Prostate gland (tissue), 2 donors: Measurements from ENCODE around the gene LATS2.
"Not testable (repeated sequence)": the region's sequence is repeated elsewhere in the genome, so short reads cannot be mapped to it uniquely, and the experiment has no call there.

ENCODE experiments used
- POLR2AphosphoS5 ChIP-seq: sonication (generic); formaldehyde crosslinking; IDR thresholded peaks from one replicate; pipeline ENCODE4 v1.6.1; 2017; ENCODE audit warnings: antibody characterized with exemption
- TF ChIP-seq, protein P1 (sequence below), 4 experiments: fragments of 200-600 bp in 2 of 4; fragments of 450-650 bp in 2 of 4; sonication (generic) in 2 of 4; IDR thresholded peaks; 1 replicate in 3 of 4; 2 replicates in 1 of 4; pipeline ENCODE4 v1.5.1; 2016 to 2019; ENCODE audit warnings: antibody characterized with exemption in 4 of 4, mild to moderate bottlenecking in 2 of 4, moderate library complexity in 2 of 4

DNA sequence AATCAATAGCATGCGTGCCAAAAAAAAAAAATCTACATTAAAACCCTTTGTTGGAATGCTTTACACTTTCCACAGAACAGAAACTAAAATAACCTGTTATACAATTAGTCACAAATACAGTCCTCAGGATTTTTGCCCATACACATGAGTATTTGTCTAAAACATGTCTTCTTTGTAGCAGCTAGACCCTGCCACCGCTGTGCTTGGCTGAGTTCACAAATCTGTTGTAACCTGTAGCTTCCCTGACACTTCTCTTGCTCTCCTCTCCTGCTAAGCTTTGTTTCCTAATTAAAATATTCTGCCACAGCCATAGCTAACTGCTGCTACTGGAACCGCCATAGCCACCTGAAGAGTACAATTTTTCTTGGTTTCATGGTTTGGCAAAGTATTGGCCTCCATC, 113.4 kb downstream of the LATS2 start:
- TF ChIP-seq POLR2AphosphoS5: not testable (repeated sequence)
- TF ChIP-seq, protein P1, sequence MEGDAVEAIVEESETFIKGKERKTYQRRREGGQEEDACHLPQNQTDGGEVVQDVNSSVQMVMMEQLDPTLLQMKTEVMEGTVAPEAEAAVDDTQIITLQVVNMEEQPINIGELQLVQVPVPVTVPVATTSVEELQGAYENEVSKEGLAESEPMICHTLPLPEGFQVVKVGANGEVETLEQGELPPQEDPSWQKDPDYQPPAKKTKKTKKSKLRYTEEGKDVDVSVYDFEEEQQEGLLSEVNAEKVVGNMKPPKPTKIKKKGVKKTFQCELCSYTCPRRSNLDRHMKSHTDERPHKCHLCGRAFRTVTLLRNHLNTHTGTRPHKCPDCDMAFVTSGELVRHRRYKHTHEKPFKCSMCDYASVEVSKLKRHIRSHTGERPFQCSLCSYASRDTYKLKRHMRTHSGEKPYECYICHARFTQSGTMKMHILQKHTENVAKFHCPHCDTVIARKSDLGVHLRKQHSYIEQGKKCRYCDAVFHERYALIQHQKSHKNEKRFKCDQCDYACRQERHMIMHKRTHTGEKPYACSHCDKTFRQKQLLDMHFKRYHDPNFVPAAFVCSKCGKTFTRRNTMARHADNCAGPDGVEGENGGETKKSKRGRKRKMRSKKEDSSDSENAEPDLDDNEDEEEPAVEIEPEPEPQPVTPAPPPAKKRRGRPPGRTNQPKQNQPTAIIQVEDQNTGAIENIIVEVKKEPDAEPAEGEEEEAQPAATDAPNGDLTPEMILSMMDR (IDR thresholded peaks at IDR 0.05): not testable (repeated sequence)
